Neural cell (in vitro differentiated cells): Measurements from ENCODE around the gene TUBGCP2. TPM values are rescaled to one million over a fixed set of nuclear protein-coding genes. Genes with fewer than 3 reads are reported as not detected.
"Not testable (repeated sequence)": the region's sequence is repeated elsewhere in the genome, so short reads cannot be mapped to it uniquely, and the experiment has no call there.

ENCODE experiments used
- H2AFZ ChIP-seq: fragments of 200-600, 300-800 bp; sonication (generic), shearing (Covaris generic); 2 replicates; pipeline ENCODE4 v1.6.0; 2014; ENCODE audit warnings: low read depth, mild to moderate bottlenecking, antibody characterized with exemption, low read length, moderate library complexity
- H3F3A ChIP-seq: fragments of 200-600 bp; shearing (Covaris generic); 2 replicates; pipeline ENCODE4 v1.6.1; 2016; ENCODE audit warnings: mild to moderate bottlenecking, moderate library complexity, mixed read lengths, antibody characterized with exemption, low read length; ENCODE audit not compliant: insufficient read depth, poor library complexity, severe bottlenecking
- H3K27ac ChIP-seq: fragments of 200-600, 300-800 bp; sonication (generic), shearing (Covaris generic); 2 replicates; pipeline ENCODE4 v1.5.1; 2014; ENCODE audit warnings: mild to moderate bottlenecking, low read length, moderate library complexity
- H3K27me3 ChIP-seq: fragments of 300-800, 200-600 bp; sonication (generic), shearing (Covaris generic); 2 replicates; pipeline ENCODE4 v1.6.0; 2014; ENCODE audit warnings: mild to moderate bottlenecking, low read depth, low read length, moderate library complexity; ENCODE audit not compliant: insufficient read depth
- H3K36me3 ChIP-seq: fragments of 300-800, 200-600 bp; sonication (generic), shearing (Covaris generic); 2 replicates; pipeline ENCODE4 v1.5.1; 2014; ENCODE audit warnings: mild to moderate bottlenecking, antibody characterized with exemption, low read length, moderate library complexity; ENCODE audit not compliant: insufficient read depth
- H3K4me2 ChIP-seq: fragments of 300-800, 200-600 bp; sonication (generic), shearing (Covaris generic); 2 replicates; pipeline ENCODE4 v1.6.0; 2014; ENCODE audit warnings: mild to moderate bottlenecking, low read length
- H3K4me3 ChIP-seq: fragments of 300-800, 200-600 bp; sonication (generic), shearing (Covaris generic); 2 replicates; pipeline ENCODE4 v1.5.1; 2014; ENCODE audit warnings: mild to moderate bottlenecking, low read length, moderate library complexity
- H3K79me2 ChIP-seq: fragments of 200-600 bp; shearing (Covaris generic); replicated peaks from 2 replicates; pipeline ENCODE4 v1.6.0; 2014; ENCODE audit warnings: mild to moderate bottlenecking, low read length, moderate library complexity; ENCODE audit not compliant: insufficient read depth
- H3K9ac ChIP-seq: fragments of 300-800, 200-600 bp; sonication (generic), shearing (Covaris generic); 2 replicates; pipeline ENCODE4 v1.6.1; 2016; ENCODE audit warnings: mild to moderate bottlenecking, low read length, mixed read lengths
- H3K9me2 ChIP-seq: fragments of 200-600 bp; shearing (Covaris generic); 2 replicates; pipeline ENCODE4 v1.6.1; 2016; ENCODE audit warnings: mild to moderate bottlenecking, low read length, mixed read lengths; ENCODE audit not compliant: insufficient read depth
- H3K9me3 ChIP-seq: fragments of 200-600, 300-800 bp; sonication (generic), shearing (Covaris generic); 2 replicates; pipeline ENCODE4 v1.6.1; 2016; ENCODE audit warnings: mild to moderate bottlenecking, mixed run types, low read length, moderate library complexity, mixed read lengths
- H4K20me1 ChIP-seq: fragments of 200-600 bp; shearing (Covaris generic); 2 replicates; pipeline ENCODE4 v1.6.1; 2016; ENCODE audit warnings: mild to moderate bottlenecking, mixed run types; ENCODE audit not compliant: insufficient read depth
- CTCF ChIP-seq: fragments of 450-650 bp; IDR thresholded peaks from 2 replicates; pipeline ENCODE4 v1.5.1; 2014; ENCODE audit warnings: antibody characterized with exemption, mild to moderate bottlenecking, moderate library complexity; ENCODE audit not compliant: poor library complexity, severe bottlenecking
- EP300 ChIP-seq: fragments of 450-650 bp; conservative IDR thresholded peaks from 2 replicates; pipeline ENCODE4 v1.6.1; 2014; ENCODE audit warnings: antibody characterized with exemption, mild to moderate bottlenecking, moderate library complexity; ENCODE audit not compliant: poor library complexity, severe bottlenecking
- EZH2 ChIP-seq: fragments of 200-600, 300-800 bp; shearing (Covaris generic), sonication (generic); IDR thresholded peaks from 2 replicates; pipeline ENCODE4 v1.6.1; 2014; ENCODE audit warnings: antibody characterized with exemption, low read length, borderline replicate concordance, mild to moderate bottlenecking; ENCODE audit not compliant: insufficient read depth, poor library complexity, severe bottlenecking
- MXI1 ChIP-seq: fragments of 450-650 bp; conservative IDR thresholded peaks from 2 replicates; pipeline ENCODE4 v1.6.1; 2014; ENCODE audit warnings: antibody characterized with exemption, mild to moderate bottlenecking; ENCODE audit not compliant: poor library complexity, severe bottlenecking
- POLR2AphosphoS5 ChIP-seq: IDR thresholded peaks from 2 replicates; pipeline ENCODE4 v1.6.1; 2012
- RAD21 ChIP-seq: fragments of 450-650 bp; conservative IDR thresholded peaks from 2 replicates; pipeline ENCODE4 v1.6.1; 2014; ENCODE audit warnings: antibody characterized with exemption, mild to moderate bottlenecking, moderate library complexity
- REST ChIP-seq: IDR thresholded peaks from 2 replicates; pipeline ENCODE4 v1.6.1; 2012; ENCODE audit warnings: borderline replicate concordance
- SMC3 ChIP-seq: fragments of 450-650 bp; conservative IDR thresholded peaks from 2 replicates; pipeline ENCODE4 v1.6.1; 2014; ENCODE audit warnings: antibody characterized with exemption, mild to moderate bottlenecking, moderate library complexity; ENCODE audit not compliant: poor library complexity
- TAF1 ChIP-seq: IDR thresholded peaks from 2 replicates; pipeline ENCODE4 v1.6.1; 2012; ENCODE audit warnings: low read depth
- polyA plus RNA-seq: library from polyadenylated mRNA; depleted of rRNA; stranded (reverse); fragments of >200 nt; gene quantifications from 2 replicates; pipeline ENCODE4 v1.2.3, GENCODE V29; 2014

Gene TUBGCP2
- polyA plus RNA-seq, 1 donor from 2014 or later: 34.5 TPM

- not testable (repeated sequence) for H3F3A ChIP-seq, H3K27ac ChIP-seq, H3K4me2 ChIP-seq, H4K20me1 ChIP-seq, H3K9ac ChIP-seq, H3K4me3 ChIP-seq, H3K9me2 ChIP-seq, H3K79me2 ChIP-seq, H3K36me3 ChIP-seq, H3K9me3 ChIP-seq, H2AFZ ChIP-seq
- H3K27me3 ChIP-seq: peaks cover 11% of the 10 kb centered on the region
Measured at GRCh38 chr10:133320852-133321422, 12.3 kb upstream of the TUBGCP2 start.

- TF ChIP-seq MXI1: peak; percentile 36
- peak; percentile 55 for TF ChIP-seq RAD21
- TF ChIP-seq CTCF: peak; percentile 72
- TF ChIP-seq REST: no peak
- peak; percentile 68 for TF ChIP-seq SMC3
- no peak for TF ChIP-seq POLR2AphosphoS5
- no peak for TF ChIP-seq EZH2
- no peak for TF ChIP-seq TAF1
- TF ChIP-seq EP300: no peak
Measured at GRCh38 chr10:133318494-133319127, 9.9 kb upstream of the TUBGCP2 start.

More at GRCh38 chr10:133318494-133319127, 9.9 kb upstream of the TUBGCP2 start:
- peak overlapping the region; percentile 62 for H3K9ac ChIP-seq
- no peak overlapping the region for H3K4me2 ChIP-seq
- no peaks in the 10 kb centered on the region for H4K20me1 ChIP-seq
- H3F3A ChIP-seq: no peaks in the 10 kb centered on the region
- no peaks in the 10 kb centered on the region for H3K79me2 ChIP-seq
- no peak overlapping the region for H3K27ac ChIP-seq
- no peaks in the 10 kb centered on the region for H3K9me2 ChIP-seq
- H3K27me3 ChIP-seq: no peaks in the 10 kb centered on the region
- H3K9me3 ChIP-seq: no peaks in the 10 kb centered on the region
- H2AFZ ChIP-seq: no peak overlapping the region
- peak overlapping the region; percentile 62 for H3K4me3 ChIP-seq
- no peaks in the 10 kb centered on the region for H3K36me3 ChIP-seq
